SKM-1 treated with dmso at 0.1 percent for 144 hours (cell line): Measurements from ENCODE around the gene NLRP1.

Experiments
- DNase-seq: peaks from one replicate; lab custom pipeline; 2025; ENCODE audit not compliant: unreplicated experiment; lab: John Stamatoyannopoulos, UW

The NLRP1 gene

GRCh38 chr17:5558815-5559785 lies 25.2 kb downstream of the NLRP1 start:
- no peak for DNase-seq

GRCh38 chr17:5557990-5558389 lies 26.3 kb downstream of the NLRP1 start:
- DNase-seq: no peak

- DNase-seq: no peak
These were observed 26.8 kb downstream of the NLRP1 start for GRCh38 chr17:5557485-5557884.

GRCh38 chr17:5555254-5555653 lies 29.1 kb downstream of the NLRP1 start:
- DNase-seq: no peak

- DNase-seq: no peak
These were observed 30.8 kb downstream of the NLRP1 start for GRCh38 chr17:5553479-5553878.

- DNase-seq: no peak
These were observed 31.5 kb downstream of the NLRP1 start for GRCh38 chr17:5552841-5553240.

GRCh38 chr17:5545051-5545987 lies 39.0 kb downstream of the NLRP1 start:
- no peak for DNase-seq

GRCh38 chr17:5544115-5544514 lies 40.2 kb downstream of the NLRP1 start:
- no peak for DNase-seq

GRCh38 chr17:5541610-5542202 lies 42.6 kb downstream of the NLRP1 start:
- no peak for DNase-seq

GRCh38 chr17:5540321-5540720 lies 44.0 kb downstream of the NLRP1 start:
- no peak for DNase-seq

GRCh38 chr17:5539286-5539685 lies 45.0 kb downstream of the NLRP1 start:
- DNase-seq: no peak

- no peak for DNase-seq
These were observed 47.3 kb downstream of the NLRP1 start for GRCh38 chr17:5536866-5537650.

GRCh38 chr17:5535436-5535835 lies 48.9 kb downstream of the NLRP1 start:
- no peak for DNase-seq

- DNase-seq: no peak
These were observed 50.6 kb downstream of the NLRP1 start for GRCh38 chr17:5533486-5534315.

GRCh38 chr17:5532581-5532980 lies 51.7 kb downstream of the NLRP1 start:
- DNase-seq: no peak

- no peak for DNase-seq
These were observed 53.3 kb downstream of the NLRP1 start for GRCh38 chr17:5531085-5531418.

- DNase-seq: no peak
These were observed 53.8 kb downstream of the NLRP1 start for GRCh38 chr17:5530265-5531084.

GRCh38 chr17:5527601-5528250 lies 56.6 kb downstream of the NLRP1 start:
- DNase-seq: no peak
